Prostate gland (tissue), 2 donors: Measurements from ENCODE around the gene DIPK1A.

Experiments
- CTCF ChIP-seq, 4 experiments: fragments of 200-600 bp in 2 of 4; fragments of 450-650 bp in 2 of 4; sonication (generic) in 2 of 4; IDR thresholded peaks; 1 replicate in 3 of 4; 2 replicates in 1 of 4; pipeline ENCODE4 v1.5.1; 2016 to 2019; ENCODE audit warnings: antibody characterized with exemption in 4 of 4, mild to moderate bottlenecking in 2 of 4, moderate library complexity in 2 of 4
- POLR2A ChIP-seq: fragments of 450-650 bp; IDR thresholded peaks from one replicate; pipeline ENCODE4 v1.6.1; 2016; ENCODE audit warnings: antibody characterized with exemption, mild to moderate bottlenecking
- POLR2AphosphoS5 ChIP-seq: sonication (generic); formaldehyde crosslinking; IDR thresholded peaks from one replicate; pipeline ENCODE4 v1.6.1; 2017; ENCODE audit warnings: antibody characterized with exemption

GRCh38 chr1:92953491-92953890 lies 7.8 kb downstream of the DIPK1A start:
- TF ChIP-seq CTCF (IDR thresholded peaks at IDR 0.05) (no peak), POLR2A (no peak), POLR2AphosphoS5 (no peak)
